GM18517 (cell line): ENCODE results near the gene GALNT2.

ENCODE experiments used
- ATAC-seq: cut with Tn5 transposase; IDR thresholded peaks from one replicate; pipeline ENCODE4 v1.9.1; 2021; ENCODE audit warnings: mild to moderate bottlenecking, moderate library complexity; ENCODE audit not compliant: unreplicated experiment

Gene GALNT2

GRCh38 chr1:230248016-230248888, 181.2 kb downstream of the GALNT2 start:
- no peak for ATAC-seq

- ATAC-seq: no peak
Observed at GRCh38 chr1:230248889-230249270, 181.8 kb downstream of the GALNT2 start.

- no peak for ATAC-seq
Observed at GRCh38 chr1:230249695-230250480, 182.8 kb downstream of the GALNT2 start.

GRCh38 chr1:230250666-230251065, 183.6 kb downstream of the GALNT2 start:
- ATAC-seq: no peak

GRCh38 chr1:230251644-230252191, 184.7 kb downstream of the GALNT2 start:
- ATAC-seq: peak; percentile 81

GRCh38 chr1:230253150-230253549, 186.1 kb downstream of the GALNT2 start:
- ATAC-seq: no peak

GRCh38 chr1:230254265-230254664, 187.2 kb downstream of the GALNT2 start:
- no peak for ATAC-seq

- no peak for ATAC-seq
Observed at GRCh38 chr1:230255116-230255515, 188.1 kb downstream of the GALNT2 start.

GRCh38 chr1:230255991-230256390, 189.0 kb downstream of the GALNT2 start:
- no peak for ATAC-seq

GRCh38 chr1:230256896-230257295, 189.9 kb downstream of the GALNT2 start:
- ATAC-seq: no peak

GRCh38 chr1:230259621-230260020, 192.6 kb downstream of the GALNT2 start:
- ATAC-seq: no peak

GRCh38 chr1:230260831-230261230, 193.8 kb downstream of the GALNT2 start:
- no peak for ATAC-seq

- no peak for ATAC-seq
Observed at GRCh38 chr1:230261928-230262650, 195.1 kb downstream of the GALNT2 start.

GRCh38 chr1:230262867-230263567, 196.0 kb downstream of the GALNT2 start:
- ATAC-seq: no peak

- ATAC-seq: no peak
Observed at GRCh38 chr1:230263568-230264195, 196.6 kb downstream of the GALNT2 start.

GRCh38 chr1:230264342-230264741, 197.3 kb downstream of the GALNT2 start:
- no peak for ATAC-seq

GRCh38 chr1:230265200-230266115, 198.4 kb downstream of the GALNT2 start:
- no peak for ATAC-seq

GRCh38 chr1:230266456-230266855, 199.4 kb downstream of the GALNT2 start:
- ATAC-seq: no peak
